ENCODE results near the gene OCA2.

Gene OCA2

DNA sequence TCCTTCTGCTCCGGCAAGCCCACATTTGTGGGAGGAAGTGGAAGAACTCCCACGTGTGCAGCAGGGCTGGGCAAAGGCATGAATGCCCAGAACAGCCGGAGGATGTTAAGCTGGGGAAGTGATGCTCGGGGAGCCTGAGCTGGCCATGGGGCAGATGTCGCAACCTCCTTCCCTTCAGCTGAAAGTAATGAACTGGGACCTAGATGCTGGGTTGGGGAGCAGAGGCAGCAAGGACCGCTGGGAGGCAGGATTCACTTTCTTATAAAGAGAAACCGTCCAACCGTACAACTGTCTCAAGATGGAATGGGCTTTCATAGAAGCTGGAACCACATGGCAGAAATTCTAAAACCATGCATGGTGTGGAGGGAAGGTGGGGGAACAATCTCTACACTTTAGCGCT, 290.9 kb downstream of the OCA2 start:
- no peak for DNase-seq (ENCODE audit: low read depth)

- no peak for DNase-seq (ENCODE audit: low read depth)
Measured at GRCh38 chr15:27807335-27807734, 291.8 kb downstream of the OCA2 start.

GRCh38 chr15:27806396-27806795, 292.7 kb downstream of the OCA2 start:
- DNase-seq (ENCODE audit: low read depth) = no peak

DNA sequence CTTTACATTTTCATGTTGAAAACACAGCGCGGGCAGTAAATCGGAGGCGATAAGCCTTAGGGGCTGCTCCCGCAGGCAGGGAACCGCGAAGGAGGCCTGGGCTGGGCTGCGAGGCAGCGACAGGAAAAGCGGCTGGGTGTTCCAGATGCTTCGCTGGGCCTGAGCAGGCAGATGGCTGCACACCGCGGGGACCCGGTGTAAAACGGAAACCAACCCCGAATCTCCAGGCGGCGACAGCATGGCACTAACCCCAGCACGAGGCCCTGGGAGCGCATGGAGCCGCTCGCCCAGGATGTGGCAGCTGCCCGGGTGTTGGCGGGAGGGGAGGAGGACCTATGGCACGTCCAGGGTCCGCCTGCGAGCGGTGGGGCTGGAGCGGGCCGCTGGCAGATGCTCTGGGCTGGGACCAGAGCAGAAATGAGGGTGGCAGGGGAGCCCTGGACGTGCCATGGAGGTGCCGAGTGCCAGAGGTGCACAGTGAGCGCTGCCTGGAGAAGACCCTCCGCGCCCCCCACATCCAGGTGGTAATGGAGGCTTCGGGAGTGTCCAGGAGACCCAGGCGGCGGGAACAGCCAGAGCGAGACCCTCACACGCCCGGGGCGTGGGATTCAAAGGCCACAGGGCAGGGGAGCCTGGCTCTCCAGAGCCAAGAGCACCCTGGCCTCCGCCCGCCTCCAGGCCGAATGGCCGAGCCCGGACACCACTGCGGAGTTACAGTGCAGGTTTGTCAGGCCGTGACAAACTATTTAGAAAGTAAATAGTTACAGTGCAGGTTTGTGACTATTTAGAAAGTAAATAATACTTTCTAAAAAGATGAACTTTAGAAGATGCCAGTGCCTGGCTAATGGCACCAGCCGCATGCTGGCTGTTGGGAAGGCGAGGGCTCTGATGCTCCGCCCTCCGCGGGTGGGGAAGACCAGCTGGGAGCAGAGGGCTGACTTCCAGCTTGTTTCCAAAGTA, 293.6 kb downstream of the OCA2 start:
- no peak for DNase-seq (ENCODE audit: low read depth)

DNA sequence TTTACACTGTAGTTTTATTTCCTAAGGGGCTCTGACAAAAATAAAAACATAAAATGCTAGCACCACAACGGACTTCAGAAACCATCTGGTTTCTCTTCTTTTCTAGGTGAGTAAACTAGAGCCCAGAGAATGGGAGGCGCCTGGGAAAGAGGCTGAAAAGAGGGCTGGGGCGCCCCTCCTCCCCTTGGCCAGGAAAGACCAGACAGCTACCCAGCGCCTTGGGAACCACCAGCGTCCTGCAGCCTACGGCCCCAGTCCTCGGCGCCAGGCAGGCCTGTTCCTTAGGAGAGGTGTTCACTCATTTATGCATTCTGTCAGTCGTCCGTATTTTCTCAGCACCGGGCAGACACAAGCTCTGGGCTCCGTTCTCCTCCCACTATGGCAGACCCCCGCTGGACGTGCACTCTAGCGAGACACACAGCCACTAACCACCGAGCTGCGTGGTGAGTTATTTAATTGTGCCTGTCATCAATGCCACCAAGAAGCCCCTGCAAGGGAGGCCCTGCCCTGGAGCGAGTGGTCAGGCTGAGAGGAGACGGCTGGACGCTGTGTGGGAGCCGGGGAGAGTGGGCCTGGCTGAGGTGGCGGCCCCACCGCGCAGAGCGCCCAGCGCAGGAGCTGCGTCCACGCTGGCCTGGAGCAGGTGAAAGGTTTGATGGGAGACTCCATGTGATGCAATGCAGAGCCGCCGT, 294.4 kb downstream of the OCA2 start:
- DNase-seq (ENCODE audit: low read depth) = no peak

DNA sequence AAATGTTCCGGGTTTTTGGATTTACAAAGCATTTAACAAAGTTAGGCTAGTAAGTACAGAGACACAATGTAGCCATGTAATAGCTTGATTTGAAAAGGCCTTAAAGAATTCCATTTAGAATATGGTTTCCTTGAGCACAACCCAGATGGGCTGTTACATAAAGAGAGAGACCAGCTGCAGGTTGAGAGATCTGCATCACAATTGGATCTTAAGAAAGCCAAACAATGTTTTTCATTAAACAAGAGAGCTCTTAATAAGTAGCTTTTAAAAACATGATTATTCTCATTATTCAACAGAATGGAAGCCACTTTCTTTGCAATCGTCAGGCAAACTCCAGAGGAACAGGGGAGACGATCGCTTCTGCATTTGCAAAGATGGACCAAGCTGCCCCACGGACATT, 300.3 kb downstream of the OCA2 start:
- DNase-seq (ENCODE audit: low read depth) = no peak

GRCh38 chr15:27797765-27798164, 301.4 kb downstream of the OCA2 start:
- DNase-seq (ENCODE audit: low read depth) = no peak

- no peak for DNase-seq (ENCODE audit: low read depth)
Measured at GRCh38 chr15:27796405-27797320, 302.5 kb downstream of the OCA2 start.

DNA sequence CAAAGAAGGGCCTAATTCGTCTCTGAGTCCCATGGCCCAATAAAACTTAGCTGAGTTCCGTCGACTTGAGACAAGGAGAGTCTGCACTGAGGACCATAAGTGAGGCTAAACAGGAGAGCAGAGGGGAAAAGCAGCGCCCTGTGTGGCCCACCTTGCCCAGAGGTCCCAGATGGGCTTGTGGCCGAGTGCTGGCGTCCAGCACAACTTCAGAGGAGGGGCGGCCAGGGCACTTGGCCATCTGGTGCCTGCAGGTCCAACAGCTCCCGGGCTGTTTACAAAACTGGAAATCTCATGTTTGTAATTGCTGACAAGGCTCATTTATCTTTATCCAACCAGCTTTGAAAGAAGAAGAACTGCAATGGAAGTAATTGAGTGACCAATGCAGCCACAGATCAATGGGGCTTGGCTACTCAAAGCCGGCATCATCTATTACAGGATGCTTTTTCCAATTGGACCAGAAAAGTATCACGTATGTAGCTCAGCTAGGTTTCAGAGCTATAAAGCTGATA, 306.3 kb downstream of the OCA2 start:
- no peak for DNase-seq (ENCODE audit: low read depth)

GRCh38 chr15:27790270-27790669, 308.8 kb downstream of the OCA2 start:
- DNase-seq (ENCODE audit: low read depth) = no peak

DNA sequence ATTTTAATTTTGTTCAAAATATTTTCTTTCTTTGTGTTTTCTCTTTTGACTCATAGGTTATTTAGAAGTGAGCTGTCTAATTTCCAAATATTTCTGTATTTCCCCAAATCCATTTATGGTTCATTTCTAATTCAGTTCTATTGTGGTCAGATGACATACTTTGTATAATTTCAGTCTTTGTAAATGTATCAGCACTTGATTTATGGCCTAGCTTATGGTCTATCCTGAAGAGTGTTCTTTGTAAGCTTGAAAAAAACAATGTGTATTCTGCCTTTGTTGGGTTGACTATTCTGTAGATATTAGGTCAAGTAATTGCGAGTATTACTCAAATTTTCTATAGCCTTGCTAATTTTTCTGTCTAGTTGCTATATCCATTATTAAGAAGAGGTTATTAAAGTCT, 311.2 kb downstream of the OCA2 start:
- DNase-seq (ENCODE audit: low read depth) = no peak

DNA sequence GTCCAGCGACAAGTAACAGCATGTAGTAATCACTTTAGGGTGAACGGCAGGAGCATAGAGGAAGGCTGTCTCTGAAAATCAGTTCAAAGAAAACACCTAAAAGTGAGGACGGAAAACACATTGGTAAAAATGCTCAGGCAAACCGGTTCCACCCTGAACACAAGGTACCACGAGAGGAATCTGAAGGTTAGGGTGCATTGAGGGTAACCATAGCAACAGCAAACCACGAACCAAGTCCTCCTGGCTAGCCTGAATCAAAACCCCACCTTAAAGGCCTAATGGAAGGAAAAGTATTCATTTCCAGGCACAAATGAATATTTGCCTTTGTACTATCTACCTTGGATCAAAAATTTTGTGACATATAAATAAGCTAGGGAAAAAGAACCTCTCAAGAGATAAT, 315.0 kb downstream of the OCA2 start:
- DNase-seq (ENCODE audit: low read depth) = no peak

DNA sequence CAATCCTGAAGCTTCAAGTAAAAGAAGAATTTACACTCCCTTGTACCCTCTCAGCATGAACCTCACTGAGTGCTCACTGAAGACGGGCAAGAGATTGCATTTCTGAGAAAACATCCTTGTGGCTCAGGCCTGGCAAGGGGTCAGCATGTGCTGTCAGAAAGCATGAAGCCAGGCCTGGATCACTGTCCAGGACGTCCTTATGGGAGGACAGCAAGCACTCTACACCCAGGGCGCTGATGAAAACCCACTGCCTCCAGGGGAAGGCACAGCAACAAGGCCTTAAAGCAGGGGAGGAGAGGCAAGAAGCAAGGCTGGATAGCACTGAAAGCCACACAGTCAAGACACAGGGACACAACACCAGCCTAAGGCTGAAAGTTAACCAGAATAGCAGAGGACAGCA, 315.4 kb downstream of the OCA2 start:
- DNase-seq (ENCODE audit: low read depth) = no peak

DNA sequence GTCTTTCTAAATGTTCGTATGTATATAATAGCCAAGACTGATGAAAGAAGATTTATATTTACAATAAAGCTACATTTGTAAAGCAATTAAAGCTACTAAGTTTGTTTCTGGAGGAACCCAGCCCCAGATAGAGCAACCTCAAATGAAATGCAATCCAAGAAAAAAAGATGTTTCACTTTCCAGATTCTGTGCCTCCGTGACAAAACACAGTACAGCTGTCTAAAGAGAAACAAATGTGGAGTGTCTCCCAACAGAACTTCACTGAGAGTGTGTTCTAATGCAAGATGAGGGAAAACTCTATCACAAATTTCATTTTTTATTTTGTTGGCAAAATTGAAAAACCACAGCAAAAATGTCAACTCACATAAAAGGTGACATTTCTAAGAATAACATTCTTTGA, 317.0 kb downstream of the OCA2 start:
- no peak for DNase-seq (ENCODE audit: low read depth)

GRCh38 chr15:27776501-27776900, 322.6 kb downstream of the OCA2 start:
- no peak for DNase-seq (ENCODE audit: low read depth)

- DNase-seq (ENCODE audit: low read depth) = no peak
Measured at GRCh38 chr15:27774638-27775037, 324.5 kb downstream of the OCA2 start.

GRCh38 chr15:27774191-27774590, 324.9 kb downstream of the OCA2 start:
- DNase-seq (ENCODE audit: low read depth) = no peak

DNA sequence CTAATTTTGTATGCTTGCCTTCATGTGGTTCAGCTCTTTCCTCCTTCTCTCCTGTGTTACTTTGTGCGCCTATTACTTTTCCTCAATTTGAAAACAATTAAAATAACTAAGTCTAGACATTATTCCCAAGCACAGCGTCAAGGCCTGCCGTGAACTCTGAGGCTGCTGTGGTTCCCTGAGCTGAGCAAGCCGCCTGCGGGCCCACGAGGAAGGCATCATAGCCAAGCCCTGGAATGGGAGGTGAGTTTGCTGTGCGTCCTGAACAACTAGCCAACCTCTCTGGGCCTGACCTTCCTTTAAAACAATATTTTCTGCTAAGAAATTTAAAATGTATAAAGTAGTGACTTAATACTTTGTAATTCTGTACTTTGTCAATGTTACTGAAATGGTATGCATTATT, 327.2 kb downstream of the OCA2 start:
- DNase-seq (ENCODE audit: low read depth) = no peak

- no peak for DNase-seq (ENCODE audit: low read depth)
Measured at GRCh38 chr15:27770769-27771554, 328.2 kb downstream of the OCA2 start.

DNA sequence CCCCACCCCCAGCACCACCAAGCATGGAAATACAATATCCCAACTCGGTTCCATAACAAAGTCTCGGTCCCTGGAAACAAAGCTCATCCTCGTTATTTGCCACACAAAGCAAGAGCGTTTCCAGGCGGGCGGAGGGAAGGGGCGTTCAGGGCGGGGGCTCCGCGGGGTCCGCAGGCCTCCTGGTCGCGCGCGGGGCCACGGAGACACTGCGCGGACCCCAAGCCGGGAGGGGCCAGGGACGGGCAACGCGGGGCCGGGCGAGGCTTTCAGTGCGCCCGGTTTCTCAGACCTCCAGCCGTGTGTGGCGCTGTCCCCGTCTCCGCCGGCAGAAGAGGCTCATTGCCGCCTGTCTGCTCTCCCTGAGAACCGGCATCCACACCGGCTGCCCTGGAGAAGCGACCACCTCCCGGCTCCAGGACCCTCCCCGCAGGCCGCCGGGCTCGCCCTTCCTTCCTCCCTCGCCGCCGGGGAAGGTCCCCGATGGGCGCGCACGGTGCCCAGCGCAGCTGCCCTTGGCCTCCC, 329.0 kb downstream of the OCA2 start:
- no peak for DNase-seq (ENCODE audit: low read depth)

- DNase-seq (ENCODE audit: low read depth) = no peak
Measured at GRCh38 chr15:27769652-27770051, 329.5 kb downstream of the OCA2 start.

Measured in stimulated activated CD8-positive, alpha-beta memory T cell treated with anti-CD3 and anti-CD28 coated beads, Interleukin-15, amount 100 ng/mL, for 24 hours (primary cell).